ENCODE data around the gene LCP1. TPM values are rescaled to one million over a fixed set of nuclear protein-coding genes. Genes with fewer than 3 reads are reported as not detected.

LCP1 gene
- total RNA-seq, 6 experiments from 2014 or later: 0.05 TPM; not detected in 5

- Mint-ChIP-seq H3K9me3 (no peaks in the 10 kb centered on the region), H3K4me3 (peak overlapping the region; percentile 76), H3K36me3 (ENCODE audit: low read depth) (no peaks in the 10 kb centered on the region), H3K27ac (no peak overlapping the region), H3K4me1 (ENCODE audit: low read depth) (peaks cover 14% of the 10 kb centered on the region), H3K27me3 (ENCODE audit: insufficient read depth) (peaks cover 9% of the 10 kb centered on the region)
- no peak for DNase-seq
- TF ChIP-seq CTCF (IDR thresholded peaks at IDR 0.05): no peak
Measured at GRCh38 chr13:46211116-46211482, 29.1 kb upstream of the LCP1 start.

GRCh38 chr13:46210362-46211083, 28.5 kb upstream of the LCP1 start:
- no peaks in the 10 kb centered on the region for H3K36me3 Mint-ChIP-seq (ENCODE audit: low read depth)
- no peak for DNase-seq
- no peak overlapping the region; the same call in 1 of the 2 replicates for H3K4me3 Mint-ChIP-seq
- H3K4me1 Mint-ChIP-seq (ENCODE audit: low read depth): peaks cover 14% of the 10 kb centered on the region
- no peaks in the 10 kb centered on the region for H3K9me3 Mint-ChIP-seq
- no peak for TF ChIP-seq CTCF (IDR thresholded peaks at IDR 0.05)
- no peak overlapping the region for H3K27ac Mint-ChIP-seq
- peaks cover 10% of the 10 kb centered on the region for H3K27me3 Mint-ChIP-seq (ENCODE audit: insufficient read depth)

GRCh38 chr13:46207828-46208227, 25.9 kb upstream of the LCP1 start:
- H3K9me3 Mint-ChIP-seq: no peaks in the 10 kb centered on the region
- no peak for DNase-seq
- no peak for TF ChIP-seq CTCF (IDR thresholded peaks at IDR 0.05)
- H3K4me1 Mint-ChIP-seq (ENCODE audit: low read depth): peaks cover 14% of the 10 kb centered on the region
- H3K36me3 Mint-ChIP-seq (ENCODE audit: low read depth): no peaks in the 10 kb centered on the region
- peaks cover 13% of the 10 kb centered on the region for H3K27me3 Mint-ChIP-seq (ENCODE audit: insufficient read depth)
- H3K27ac Mint-ChIP-seq: no peak overlapping the region
- no peak overlapping the region for H3K4me3 Mint-ChIP-seq

- H3K9me3 Mint-ChIP-seq: no peaks in the 10 kb centered on the region
- TF ChIP-seq CTCF (IDR thresholded peaks at IDR 0.05): no peak
- peaks cover 11% of the 10 kb centered on the region for H3K27me3 Mint-ChIP-seq (ENCODE audit: insufficient read depth)
- DNase-seq: no peak
- no peaks in the 10 kb centered on the region for H3K36me3 Mint-ChIP-seq (ENCODE audit: low read depth)
- no peak overlapping the region for H3K27ac Mint-ChIP-seq
- H3K4me1 Mint-ChIP-seq (ENCODE audit: low read depth): peaks cover 6% of the 10 kb centered on the region
- H3K4me3 Mint-ChIP-seq: no peak overlapping the region
Measured at GRCh38 chr13:46206143-46206542, 24.2 kb upstream of the LCP1 start.

GRCh38 chr13:46202966-46203365, 21.0 kb upstream of the LCP1 start:
- no peak for TF ChIP-seq CTCF (IDR thresholded peaks at IDR 0.05)
- Mint-ChIP-seq H3K27me3 (ENCODE audit: insufficient read depth) (peaks cover 8% of the 10 kb centered on the region; the same call in 1 of the 2 replicates), H3K36me3 (ENCODE audit: low read depth) (no peaks in the 10 kb centered on the region), H3K9me3 (no peaks in the 10 kb centered on the region), H3K4me1 (ENCODE audit: low read depth) (no peaks in the 10 kb centered on the region), H3K4me3 (no peak overlapping the region), H3K27ac (no peak overlapping the region)
- no peak for DNase-seq

All from HFFc6 (cell line).